Loucy (cell line): Measurements from ENCODE around the gene ZNF226.
"Not testable (repeated sequence)": the region's sequence is repeated elsewhere in the genome, so short reads cannot be mapped to it uniquely, and the experiment has no call there.

ENCODE experiments used
- CTCF ChIP-seq: fragments of 200-600 bp; sonication (generic); conservative IDR thresholded peaks from 2 replicates; pipeline ENCODE4 v1.5.1; 2014; ENCODE audit warnings: mild to moderate bottlenecking, antibody characterized with exemption, low read length
- EZH2phosphoT487 ChIP-seq: fragments of 200-600 bp; IDR thresholded peaks from 2 replicates; pipeline ENCODE4 v1.6.1; 2018; ENCODE audit warnings: antibody characterized with exemption, mild to moderate bottlenecking, moderate library complexity, borderline replicate concordance

- not testable (repeated sequence) for TF ChIP-seq CTCF, EZH2phosphoT487
Measured at GRCh38 chr19:44221291-44221690, 56.4 kb downstream of the ZNF226 start.
